ENCODE results near the gene TRUB1. TPM values are rescaled to one million over a fixed set of nuclear protein-coding genes. Genes with fewer than 3 reads are reported as not detected.

TRUB1 gene
- total and polyA plus RNA-seq, 2 donors from 2014 or later: 11.5 to 17.1 TPM

DNA sequence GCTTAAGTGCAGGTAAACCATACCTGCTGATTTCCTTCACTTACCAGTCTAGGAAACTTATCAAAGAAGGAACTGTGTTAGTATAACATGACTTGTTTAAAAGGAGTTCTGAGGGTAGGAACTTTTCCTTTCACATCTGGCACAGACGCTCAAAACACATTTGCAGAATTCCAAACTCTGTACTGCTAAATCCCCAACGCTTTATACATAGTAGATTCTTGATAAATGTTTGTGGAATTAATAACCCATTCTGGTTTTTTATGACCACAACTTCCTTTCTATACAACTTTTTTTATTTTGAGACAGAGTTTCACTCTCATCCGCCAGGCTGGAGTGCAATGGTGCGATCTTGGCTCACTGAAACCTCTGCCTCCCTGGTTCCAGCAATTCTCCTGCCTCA is 7.7 kb upstream of the TRUB1 start:
- TF ChIP-seq, protein P1, sequence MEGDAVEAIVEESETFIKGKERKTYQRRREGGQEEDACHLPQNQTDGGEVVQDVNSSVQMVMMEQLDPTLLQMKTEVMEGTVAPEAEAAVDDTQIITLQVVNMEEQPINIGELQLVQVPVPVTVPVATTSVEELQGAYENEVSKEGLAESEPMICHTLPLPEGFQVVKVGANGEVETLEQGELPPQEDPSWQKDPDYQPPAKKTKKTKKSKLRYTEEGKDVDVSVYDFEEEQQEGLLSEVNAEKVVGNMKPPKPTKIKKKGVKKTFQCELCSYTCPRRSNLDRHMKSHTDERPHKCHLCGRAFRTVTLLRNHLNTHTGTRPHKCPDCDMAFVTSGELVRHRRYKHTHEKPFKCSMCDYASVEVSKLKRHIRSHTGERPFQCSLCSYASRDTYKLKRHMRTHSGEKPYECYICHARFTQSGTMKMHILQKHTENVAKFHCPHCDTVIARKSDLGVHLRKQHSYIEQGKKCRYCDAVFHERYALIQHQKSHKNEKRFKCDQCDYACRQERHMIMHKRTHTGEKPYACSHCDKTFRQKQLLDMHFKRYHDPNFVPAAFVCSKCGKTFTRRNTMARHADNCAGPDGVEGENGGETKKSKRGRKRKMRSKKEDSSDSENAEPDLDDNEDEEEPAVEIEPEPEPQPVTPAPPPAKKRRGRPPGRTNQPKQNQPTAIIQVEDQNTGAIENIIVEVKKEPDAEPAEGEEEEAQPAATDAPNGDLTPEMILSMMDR (IDR thresholded peaks at IDR 0.05; ENCODE audit: borderline replicate concordance, extremely low read depth, insufficient read depth): no peak
- no peak overlapping the region for H3K9ac ChIP-seq (ENCODE audit: low read length in 3 of 3)
- H3K27me3 ChIP-seq (ENCODE audit: control insufficient read depth, insufficient read depth, low read length): no peaks in the 10 kb centered on the region
- H3K4me3 ChIP-seq (ENCODE audit: low read length in 3 of 3): no peak overlapping the region
- DNase-seq (no peak), FAIRE-seq (no peak)
- no peak overlapping the region for H3K27ac ChIP-seq (ENCODE audit: low read depth in 2 of 2, low read length in 2 of 2)
- no peaks in the 10 kb centered on the region for H3K4me1 ChIP-seq (ENCODE audit: control insufficient read depth in 2 of 3, insufficient read depth in 2 of 3, low read depth in 1 of 3, low read length in 3 of 3)
- H3K36me3 ChIP-seq (ENCODE audit: control insufficient read depth in 2 of 3, insufficient read depth in 3 of 3, low read length in 3 of 3): no peaks in the 10 kb centered on the region
- intact Hi-C loops (cut with DNase I): no loop called here
- no peaks in the 10 kb centered on the region for H3K9me3 ChIP-seq (ENCODE audit: control insufficient read depth in 2 of 3, insufficient read depth in 1 of 3, low read length in 3 of 3)

DNA sequence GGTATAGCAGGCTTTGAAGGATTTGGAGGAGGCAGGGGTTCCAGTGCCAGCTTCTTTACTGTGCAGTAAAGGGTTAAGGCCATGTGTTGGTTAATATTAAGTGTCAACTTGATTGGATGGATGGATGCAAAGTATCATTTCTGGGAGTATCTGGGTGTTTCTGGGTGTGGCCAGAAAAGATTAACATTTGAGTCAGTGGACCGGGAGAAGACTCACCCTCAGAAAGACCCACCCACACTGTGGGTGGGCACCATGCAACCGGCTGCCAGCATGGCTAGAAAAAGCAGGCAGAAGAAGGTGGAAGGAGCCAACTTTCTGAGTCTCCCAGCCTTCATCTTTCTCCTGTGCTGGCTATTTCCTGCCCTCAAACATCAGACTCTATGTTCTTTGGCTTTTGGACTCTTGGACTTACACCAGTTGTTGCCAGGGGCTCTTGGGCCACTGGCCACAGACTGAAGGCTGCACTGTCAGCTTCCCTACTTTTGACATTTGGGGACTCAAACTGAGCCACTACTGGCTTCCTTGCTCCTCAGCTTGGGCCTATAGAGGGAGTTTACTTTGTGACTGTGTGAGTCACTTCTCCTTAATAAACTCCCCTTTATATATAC is 6.8 kb upstream of the TRUB1 start:
- intact Hi-C loops (cut with DNase I): no loop called here
- DNase-seq (no peak), FAIRE-seq (no peak)
- no peak overlapping the region for H3K9ac ChIP-seq (ENCODE audit: low read length in 3 of 3)
- no peaks in the 10 kb centered on the region for H3K27me3 ChIP-seq (ENCODE audit: control insufficient read depth, insufficient read depth, low read length)
- no peaks in the 10 kb centered on the region for H3K9me3 ChIP-seq (ENCODE audit: control insufficient read depth in 2 of 3, insufficient read depth in 1 of 3, low read length in 3 of 3)
- no peak overlapping the region for H3K4me3 ChIP-seq (ENCODE audit: low read length in 3 of 3)
- H3K36me3 ChIP-seq (ENCODE audit: control insufficient read depth in 2 of 3, insufficient read depth in 3 of 3, low read length in 3 of 3): no peaks in the 10 kb centered on the region
- no peak overlapping the region for H3K27ac ChIP-seq (ENCODE audit: low read depth in 2 of 2, low read length in 2 of 2)
- H3K4me1 ChIP-seq (ENCODE audit: control insufficient read depth in 2 of 3, insufficient read depth in 2 of 3, low read depth in 1 of 3, low read length in 3 of 3): no peaks in the 10 kb centered on the region
- TF ChIP-seq, protein P1 (IDR thresholded peaks at IDR 0.05; ENCODE audit: borderline replicate concordance, extremely low read depth, insufficient read depth): no peak

DNA sequence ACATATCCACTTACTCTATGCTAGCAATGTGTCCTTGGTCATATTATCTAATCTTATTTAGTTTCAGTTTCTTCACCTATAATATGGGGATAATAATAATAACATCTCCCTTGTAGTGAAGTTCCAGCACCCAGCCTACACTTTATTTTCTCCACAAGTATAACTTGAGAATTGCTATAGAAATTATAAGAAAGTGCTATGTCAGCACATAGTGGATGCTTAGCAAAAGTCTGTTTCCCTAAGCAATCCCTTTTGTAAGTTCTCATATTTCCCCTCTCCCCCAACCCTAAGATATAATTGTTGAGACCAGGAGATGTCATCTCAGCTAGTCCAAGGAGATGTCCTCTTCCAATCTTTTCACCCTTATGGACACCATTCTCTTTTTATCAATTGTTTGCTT is 5.8 kb upstream of the TRUB1 start:
- no peaks in the 10 kb centered on the region for H3K36me3 ChIP-seq (ENCODE audit: control insufficient read depth in 2 of 3, insufficient read depth in 3 of 3, low read length in 3 of 3)
- FAIRE-seq (no peak), DNase-seq (no peak)
- no peak overlapping the region for H3K4me3 ChIP-seq (ENCODE audit: low read length in 3 of 3)
- no peaks in the 10 kb centered on the region for H3K9me3 ChIP-seq (ENCODE audit: control insufficient read depth in 2 of 3, insufficient read depth in 1 of 3, low read length in 3 of 3)
- intact Hi-C loops (cut with DNase I): no loop called here
- TF ChIP-seq, protein P1 (IDR thresholded peaks at IDR 0.05; ENCODE audit: borderline replicate concordance, extremely low read depth, insufficient read depth): no peak
- H3K27me3 ChIP-seq (ENCODE audit: control insufficient read depth, insufficient read depth, low read length): no peaks in the 10 kb centered on the region
- H3K4me1 ChIP-seq (ENCODE audit: control insufficient read depth in 2 of 3, insufficient read depth in 2 of 3, low read depth in 1 of 3, low read length in 3 of 3): no peaks in the 10 kb centered on the region
- no peak overlapping the region for H3K9ac ChIP-seq (ENCODE audit: low read length in 3 of 3)
- H3K27ac ChIP-seq (ENCODE audit: low read depth in 2 of 2, low read length in 2 of 2): no peak overlapping the region

DNA sequence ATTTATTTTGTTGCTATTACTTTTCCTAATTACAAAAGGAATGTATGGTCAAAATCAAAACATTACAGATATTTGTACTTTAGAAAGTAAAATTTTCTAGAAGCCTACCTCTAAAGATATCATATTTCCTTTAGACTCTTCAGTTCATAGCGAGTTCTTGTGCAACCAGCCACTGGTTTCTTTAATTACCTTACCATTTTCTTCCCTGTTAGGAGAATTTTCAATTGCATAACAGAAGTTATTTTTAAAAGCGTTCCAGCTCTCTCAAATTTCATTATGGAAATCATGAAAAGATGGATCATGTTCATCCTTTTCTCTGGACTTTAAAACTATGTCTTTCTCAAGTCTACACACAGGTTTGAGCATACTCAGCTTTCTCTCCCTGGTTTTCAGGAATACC is 5.0 kb upstream of the TRUB1 start:
- TF ChIP-seq, protein P1 (IDR thresholded peaks at IDR 0.05; ENCODE audit: borderline replicate concordance, extremely low read depth, insufficient read depth): no peak
- Histone ChIP-seq H3K36me3 (ENCODE audit: control insufficient read depth in 2 of 3, insufficient read depth in 3 of 3, low read length in 3 of 3) (no peaks in the 10 kb centered on the region), H3K9me3 (ENCODE audit: control insufficient read depth in 2 of 3, insufficient read depth in 1 of 3, low read length in 3 of 3) (no peaks in the 10 kb centered on the region), H3K4me1 (ENCODE audit: control insufficient read depth in 2 of 3, insufficient read depth in 2 of 3, low read depth in 1 of 3, low read length in 3 of 3) (no peaks in the 10 kb centered on the region), H3K4me3 (ENCODE audit: low read length in 3 of 3) (no peak overlapping the region), H3K9ac (ENCODE audit: low read length in 3 of 3) (no peak overlapping the region), H3K27me3 (ENCODE audit: control insufficient read depth, insufficient read depth, low read length) (no peaks in the 10 kb centered on the region), H3K27ac (ENCODE audit: low read depth in 2 of 2, low read length in 2 of 2) (no peak overlapping the region)
- intact Hi-C loops (cut with DNase I): no loop called here
- DNase-seq (no peak), FAIRE-seq (no peak)

Data from kidney (tissue), 14 donors.